NCI-H1930 (cell line): Measurements from ENCODE around the gene URM1.

Experiments used
- DNase-seq, 2 experiments: peaks; one replicate each; lab custom pipeline; 2025; lab: John Stamatoyannopoulos, UW

The URM1 gene

DNA sequence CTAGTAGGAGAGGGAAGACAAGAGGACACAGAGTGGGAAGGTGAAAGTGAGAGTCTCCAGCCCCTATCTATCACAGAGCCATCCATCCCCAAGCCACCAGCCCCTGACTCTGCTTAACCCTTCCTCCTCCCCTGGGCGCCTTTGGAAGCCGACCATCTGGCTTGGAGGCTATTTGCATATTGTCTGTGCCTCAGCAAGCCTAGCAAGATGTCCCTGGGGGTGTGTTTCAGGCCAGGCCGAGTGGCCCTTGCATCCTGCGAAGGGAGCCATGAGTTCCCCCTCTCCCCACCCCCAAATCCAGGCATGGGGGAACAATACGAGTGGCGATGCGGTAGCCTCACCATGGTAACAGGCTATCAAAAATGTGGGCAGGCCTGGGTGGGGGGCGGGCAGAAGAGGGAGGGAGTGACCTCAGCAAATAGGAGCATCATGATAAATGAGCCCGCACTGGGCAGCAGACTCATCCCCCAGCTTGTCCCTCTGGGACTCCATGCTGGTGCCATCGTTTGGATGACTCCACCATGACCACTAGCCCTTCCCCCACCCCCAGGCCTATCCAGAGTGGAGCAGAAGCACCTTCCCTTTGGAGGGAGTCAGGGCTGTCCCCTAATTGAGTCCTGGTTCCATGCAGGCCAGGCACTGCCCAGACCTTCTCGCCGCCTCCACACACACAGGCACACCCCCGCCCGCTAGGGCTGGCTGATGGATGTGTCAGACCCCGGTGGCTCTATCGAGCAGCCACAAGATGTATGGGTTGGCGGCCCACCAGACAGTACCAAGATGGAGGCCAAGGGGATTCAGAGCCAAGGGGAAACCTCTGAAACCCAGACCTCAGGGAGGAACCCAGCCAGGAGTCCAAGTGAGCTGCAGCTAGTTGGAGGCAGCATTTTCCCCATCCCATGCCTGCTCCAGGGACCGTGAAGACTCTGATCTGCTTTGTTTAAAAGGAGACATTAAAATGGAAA lies 14.6 kb downstream of the URM1 start:
- DNase-seq = no peak

DNA sequence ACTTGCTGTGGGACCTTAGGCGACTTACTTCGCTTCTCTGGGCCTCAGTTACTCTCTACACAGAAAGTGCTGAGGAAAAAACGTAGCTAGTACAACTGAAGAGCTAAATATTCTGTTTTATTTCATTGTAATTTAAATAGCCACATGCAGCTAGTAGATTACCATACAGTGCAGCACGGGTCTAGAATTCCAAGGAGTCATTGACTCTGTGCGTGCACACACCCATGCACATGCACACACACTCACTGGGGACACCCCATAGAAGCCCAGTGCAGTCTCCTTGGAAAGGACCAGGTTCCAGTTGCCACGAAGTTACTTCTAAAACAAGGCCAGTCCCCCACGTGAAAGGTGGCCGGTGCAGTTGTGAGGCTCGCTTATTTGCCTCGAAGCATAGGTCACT lies 17.0 kb downstream of the URM1 start:
- DNase-seq = no peak

DNA sequence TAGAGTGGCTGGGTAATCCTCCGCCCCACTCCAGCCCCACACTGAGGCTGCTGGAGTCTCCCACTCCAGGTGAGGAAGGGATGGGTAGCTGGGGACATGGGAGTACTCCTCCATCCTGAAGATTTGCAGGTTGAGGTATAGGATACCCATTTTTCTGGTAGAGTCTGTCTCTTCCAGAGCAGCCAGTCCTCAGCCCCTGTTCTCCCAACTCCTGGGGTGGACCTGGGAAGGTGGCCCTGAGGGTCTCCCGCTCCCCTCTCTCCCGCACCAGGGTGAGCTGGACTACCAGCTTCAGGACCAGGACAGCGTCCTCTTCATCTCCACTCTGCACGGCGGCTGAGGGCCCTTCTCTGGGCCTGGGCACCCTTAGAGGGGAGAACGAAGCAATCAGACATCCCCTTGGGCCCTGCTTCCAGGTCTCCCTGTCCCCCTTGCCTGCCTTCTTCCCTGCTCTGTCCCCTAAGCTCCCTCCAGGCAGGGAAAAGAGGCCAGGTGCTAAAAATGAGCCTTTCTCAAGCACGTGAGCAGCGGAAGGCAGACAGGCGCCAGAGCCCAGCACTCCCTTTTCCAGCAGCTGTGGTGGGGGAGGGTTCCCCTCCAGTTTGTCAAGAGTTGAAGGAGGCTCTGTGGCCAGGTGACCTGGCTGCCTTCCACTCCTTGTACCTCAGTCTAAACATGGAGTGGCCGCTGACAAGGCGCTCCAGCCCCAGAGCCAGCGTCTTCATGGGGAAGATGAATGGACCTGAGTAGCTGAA lies 18.4 kb downstream of the URM1 start:
- DNase-seq = no peak

DNA sequence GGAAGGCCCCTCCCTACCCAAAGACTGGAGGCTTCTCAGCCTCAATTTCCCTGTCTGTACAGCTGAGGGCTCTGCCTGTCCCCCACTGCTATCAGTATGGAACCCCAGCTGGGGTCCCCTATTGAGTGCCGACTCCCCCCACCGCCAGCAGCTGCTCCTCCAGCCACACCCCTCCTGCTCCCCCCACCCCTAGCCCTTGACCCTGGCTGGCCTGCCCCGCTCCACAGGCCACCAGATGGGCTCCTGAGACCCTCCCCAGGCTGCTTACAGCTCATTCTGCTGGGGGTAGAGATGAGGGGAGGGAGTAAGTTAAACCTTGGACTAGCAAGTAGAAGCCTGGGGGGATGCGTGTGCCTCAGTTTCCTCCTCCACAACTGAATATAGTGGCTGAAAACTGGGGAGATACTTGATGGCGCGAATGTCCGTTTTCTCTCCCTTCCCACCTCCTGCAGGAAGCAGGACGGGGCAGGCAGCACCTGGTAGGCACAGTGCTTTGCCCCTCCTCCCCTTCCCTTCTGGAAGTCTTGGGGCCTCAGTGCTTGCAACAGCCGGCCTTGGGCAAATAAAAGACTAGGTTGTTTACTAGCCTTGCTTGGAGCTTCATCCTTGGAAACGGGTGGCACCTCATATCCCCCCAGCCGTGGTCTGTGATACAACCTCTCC lies 19.1 kb downstream of the URM1 start:
- no peak for DNase-seq

DNA sequence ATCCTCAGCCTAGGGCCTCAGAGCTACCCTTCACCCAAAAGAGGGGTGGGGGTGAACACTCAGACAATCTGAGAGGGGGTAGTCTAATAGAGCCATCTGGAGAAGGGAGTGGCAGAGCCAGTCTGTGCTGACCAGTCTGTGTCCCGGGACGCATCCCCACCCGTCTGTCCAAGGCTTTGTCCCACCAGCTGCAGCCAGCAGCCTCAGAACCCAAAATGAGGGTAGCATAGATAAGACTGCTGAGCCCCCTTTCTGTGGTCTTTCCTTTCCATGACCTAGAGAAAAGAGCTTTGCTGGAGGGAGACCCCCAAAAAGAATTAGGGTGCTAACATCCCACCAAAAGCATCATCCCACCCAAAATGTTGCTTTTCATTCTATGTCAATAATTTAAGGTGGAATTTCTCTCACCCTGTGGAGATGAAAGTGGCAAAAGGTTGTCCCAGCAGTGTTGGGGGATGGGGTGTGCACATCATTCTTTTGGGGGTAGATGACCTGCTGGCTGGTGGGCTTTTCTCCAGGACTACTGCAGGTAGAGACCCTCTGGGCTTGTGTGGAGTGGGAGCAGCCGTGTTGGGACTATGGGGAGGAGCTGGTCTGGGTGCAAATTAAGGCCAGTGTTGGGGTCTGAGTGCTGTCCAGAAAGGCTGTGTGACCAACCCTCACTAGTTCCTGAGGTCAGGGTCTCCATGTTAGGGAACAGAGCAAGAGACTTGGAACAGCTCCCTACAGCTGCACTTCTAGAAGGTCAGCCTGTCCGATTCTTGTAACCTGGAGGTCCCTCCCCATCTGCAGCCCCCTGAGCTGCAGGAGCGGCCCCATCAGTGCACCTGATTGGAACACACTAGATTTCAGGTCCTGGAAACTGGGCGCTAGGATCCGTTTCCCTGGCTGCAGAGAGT lies 19.9 kb downstream of the URM1 start:
- no peak for DNase-seq

DNA sequence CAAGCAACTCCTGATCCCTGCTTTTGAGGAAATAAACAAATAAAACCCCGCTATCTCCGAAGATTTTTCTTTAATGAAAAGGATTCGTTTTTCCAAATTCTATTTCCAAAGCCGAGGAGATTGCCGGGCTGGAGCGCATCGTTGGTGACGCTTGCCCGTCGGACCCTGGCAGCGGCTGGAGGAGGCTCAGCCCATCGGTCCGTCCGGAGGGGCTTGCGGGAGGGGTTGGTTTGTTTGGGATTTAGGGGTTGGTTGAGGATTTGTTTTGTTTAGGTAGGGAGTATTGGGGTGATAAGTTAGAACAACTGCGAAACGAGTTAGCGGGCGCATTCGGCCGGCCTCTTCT lies 20.8 kb downstream of the URM1 start:
- no peak for DNase-seq

DNA sequence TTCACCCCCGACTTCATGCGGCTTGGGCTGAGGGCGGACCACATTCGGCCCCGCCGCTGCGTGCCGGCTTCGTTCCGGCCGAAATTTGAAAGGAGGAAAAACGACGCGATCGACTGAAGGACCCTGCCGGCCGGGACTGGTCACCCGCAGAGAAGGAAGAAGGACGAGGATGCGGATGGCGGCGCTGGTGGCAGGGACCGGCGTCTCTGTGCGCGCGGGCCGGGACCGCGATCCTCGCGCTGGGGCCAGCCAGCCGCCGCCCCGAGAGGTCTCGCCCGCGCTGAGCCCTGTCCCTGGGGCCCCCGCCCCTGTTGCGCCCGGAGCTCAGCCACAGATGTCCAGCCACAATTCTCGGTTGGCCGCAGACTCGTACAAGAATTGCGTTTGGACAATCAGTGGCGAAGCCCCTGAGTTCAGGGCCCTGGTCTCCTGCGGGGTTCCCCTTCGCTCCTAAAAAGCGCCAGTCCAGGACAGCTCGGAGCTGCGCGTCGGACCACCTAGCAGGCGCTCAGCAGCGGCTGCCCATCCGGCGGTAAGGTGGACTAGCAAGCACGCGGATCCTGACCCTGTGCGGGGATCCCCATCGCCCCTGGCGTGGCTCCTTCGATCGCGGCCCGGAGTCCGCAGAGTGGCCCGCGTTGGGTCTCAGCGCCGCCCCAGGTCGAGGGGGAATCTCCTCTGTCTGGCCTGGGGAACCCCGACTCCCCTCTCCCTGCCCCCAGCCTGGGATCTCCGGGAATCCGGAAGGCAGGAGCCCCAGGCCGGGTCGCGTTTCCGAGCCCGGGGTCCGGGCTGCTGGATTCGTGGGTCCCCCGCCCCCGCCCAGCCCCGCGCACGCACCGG lies 21.3 kb downstream of the URM1 start:
- no peak for DNase-seq

DNA sequence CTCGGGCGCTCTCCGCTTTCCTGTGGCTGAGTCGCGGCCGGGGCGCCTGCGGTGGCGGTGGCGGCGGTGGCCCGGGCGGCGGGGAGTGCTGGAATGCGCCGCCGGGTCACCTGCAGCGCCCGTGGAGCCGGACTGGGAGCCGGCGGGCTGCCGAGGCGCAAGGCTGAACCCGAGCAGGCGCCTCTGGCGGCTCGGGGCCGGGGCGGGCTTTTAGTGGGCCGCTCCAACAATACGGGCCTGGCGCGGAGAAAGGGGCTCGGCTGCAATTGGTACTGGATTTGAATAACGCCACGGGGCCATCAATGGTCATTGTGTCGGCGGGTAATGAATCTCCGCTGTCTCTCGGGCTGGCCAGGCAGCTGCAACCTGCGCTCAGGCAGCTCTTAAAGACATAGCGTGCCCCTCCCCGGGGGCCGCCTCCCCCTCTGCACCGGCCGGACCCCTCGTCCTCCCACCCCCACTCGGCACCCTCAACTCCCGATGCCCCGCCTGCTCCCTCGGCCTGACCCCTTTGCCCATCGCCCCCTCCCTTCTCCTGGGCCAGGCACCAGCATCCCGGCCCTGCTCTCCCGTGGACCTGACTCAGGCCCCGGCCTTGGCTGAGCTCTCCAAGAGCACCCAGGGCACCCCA lies 22.1 kb downstream of the URM1 start:
- no peak for DNase-seq

DNA sequence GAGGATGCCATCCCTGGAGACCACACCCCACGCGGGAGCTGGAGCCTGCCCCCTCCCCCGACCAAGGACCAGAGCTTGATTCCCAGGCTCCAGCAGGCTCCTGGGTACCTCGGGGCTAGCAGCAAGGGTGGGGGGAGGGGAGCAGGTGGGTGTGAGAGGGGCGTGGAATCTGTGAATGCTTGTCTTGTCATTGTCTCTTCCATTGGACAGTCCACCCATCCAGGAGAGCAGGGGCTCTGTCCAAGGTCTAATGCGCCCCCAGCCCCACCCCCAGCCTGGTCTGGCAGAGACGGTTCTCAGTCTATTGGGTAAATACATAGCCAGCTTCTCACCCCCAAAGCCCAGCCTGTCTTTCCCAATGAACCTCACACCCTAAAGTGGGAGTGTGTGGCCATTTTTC lies 22.8 kb downstream of the URM1 start:
- DNase-seq = no peak

DNA sequence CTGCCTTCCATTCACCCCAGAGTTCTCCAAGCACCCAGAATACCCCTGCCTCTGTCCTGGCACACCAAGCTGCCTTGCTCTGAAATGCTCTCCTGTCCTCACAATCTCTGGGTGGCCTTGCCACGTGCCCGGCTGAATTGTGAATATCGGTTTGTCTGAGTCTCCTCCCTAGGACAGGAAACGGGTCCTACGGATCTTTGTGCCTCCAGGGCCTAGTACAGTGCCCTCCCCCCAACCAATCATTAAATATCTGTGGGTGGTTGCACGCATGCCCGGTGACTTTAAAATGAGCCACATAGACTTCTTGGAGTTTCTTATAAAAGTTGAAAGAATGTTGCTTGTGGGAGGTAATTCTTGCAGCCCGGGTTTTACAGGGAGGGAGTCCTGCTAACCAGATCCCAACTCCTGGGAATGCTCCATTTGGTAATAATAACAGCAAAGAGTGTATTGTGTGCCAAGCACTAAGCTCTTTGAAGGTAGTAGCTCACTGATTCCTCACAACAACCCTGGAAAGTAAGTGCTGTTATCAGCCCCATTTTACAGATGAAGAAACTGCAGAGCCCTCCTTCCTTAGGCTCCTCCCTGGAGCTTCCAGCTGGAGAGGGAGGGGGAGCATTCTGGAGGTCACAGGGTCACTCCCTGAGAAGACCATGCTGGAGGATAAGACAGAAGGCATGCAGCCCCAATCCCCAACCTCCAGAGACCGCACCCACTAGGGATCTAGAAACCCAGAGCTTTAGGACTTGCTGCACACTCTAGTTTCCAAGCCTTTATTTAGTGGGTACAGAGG lies 23.4 kb downstream of the URM1 start:
- DNase-seq = no peak

DNA sequence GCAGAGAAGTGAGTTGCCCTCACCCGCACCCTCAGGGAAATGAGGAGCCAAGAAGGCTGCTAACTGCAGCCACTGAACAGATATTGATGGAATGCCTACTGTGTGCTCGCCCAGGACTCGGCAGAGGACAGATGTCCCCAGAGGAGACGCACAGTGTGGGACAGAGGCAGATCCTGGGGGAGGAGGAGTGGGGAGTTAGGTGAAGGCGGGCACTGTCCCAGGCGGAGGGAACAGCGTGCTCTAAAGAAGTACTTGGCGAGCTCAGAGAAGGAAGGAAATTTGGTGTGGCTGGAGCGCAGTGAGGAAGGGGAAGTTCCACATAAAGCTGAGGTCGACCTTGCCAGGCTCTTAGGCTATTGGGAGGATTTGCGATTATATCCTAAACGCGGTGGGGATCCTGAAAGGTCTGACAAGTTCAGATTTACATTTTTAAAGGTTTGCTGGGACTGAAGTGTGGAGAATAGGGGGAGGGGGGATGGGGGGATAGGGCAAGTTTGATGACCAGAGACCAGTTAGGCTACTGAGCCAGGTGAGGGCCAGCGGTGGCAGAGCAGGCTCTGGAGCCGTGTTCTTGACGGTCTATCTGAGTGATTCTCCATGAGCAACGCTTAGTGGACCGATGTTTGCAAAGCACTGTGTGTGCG lies 25.9 kb downstream of the URM1 start:
- DNase-seq = no peak

DNA sequence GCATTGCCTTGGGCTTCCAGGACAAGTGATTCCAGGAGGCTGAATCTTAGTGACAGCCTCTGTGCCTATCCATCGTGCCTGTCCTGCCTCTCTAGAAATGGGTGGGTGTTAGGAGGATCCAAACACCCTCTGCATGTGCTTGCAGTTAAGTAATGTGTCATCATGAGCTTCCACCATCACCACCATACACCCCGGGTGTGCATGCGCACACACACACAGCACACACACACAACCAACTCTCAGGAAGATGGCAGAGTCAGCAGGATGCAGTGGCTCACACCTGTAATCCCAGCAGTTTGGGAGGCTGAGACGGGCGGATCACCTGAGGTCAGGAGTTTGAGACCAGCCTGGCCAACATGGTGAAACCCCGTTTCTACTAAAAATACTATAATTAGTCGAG lies 26.7 kb downstream of the URM1 start:
- DNase-seq = no peak

DNA sequence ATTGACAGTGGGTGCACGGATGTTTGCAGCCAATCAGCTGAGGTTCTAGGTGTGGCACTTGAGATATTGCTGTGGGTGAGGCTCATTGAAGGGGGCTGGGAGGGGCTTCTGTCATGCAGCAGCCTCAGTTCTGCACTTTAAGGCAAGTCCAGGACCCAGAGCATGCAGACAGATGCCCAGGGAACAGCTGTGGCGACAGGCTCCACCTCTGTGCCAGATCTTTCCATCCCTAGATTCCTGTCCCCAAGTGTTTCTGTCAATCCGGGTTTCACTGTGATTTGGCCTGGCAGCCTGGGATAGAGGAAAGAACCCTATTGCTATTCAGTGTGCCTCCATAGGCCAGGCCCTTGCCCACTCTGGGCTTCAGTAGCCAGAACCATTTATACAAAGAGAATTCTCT lies 28.7 kb downstream of the URM1 start:
- DNase-seq = no peak

DNA sequence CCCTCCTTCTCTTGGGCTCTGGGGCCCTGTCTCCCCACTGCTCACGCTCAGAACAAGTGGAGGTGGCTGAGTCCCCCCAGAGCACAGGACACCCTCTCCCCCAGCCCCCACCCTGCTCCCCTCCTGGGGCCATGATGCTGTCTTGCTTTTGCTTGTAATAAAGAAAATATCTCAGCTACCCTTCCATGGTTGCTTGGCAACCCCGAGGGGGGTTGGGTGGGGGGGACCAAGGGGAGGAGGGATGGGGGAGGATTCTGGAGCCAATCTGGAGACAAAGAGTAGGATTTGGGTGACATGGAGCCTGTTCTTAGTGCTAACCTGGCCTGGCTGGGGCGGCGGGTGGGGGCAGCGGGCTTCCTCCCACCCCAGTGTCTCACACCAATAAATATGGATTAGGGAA lies 33.4 kb downstream of the URM1 start:
- no peak for DNase-seq

DNA sequence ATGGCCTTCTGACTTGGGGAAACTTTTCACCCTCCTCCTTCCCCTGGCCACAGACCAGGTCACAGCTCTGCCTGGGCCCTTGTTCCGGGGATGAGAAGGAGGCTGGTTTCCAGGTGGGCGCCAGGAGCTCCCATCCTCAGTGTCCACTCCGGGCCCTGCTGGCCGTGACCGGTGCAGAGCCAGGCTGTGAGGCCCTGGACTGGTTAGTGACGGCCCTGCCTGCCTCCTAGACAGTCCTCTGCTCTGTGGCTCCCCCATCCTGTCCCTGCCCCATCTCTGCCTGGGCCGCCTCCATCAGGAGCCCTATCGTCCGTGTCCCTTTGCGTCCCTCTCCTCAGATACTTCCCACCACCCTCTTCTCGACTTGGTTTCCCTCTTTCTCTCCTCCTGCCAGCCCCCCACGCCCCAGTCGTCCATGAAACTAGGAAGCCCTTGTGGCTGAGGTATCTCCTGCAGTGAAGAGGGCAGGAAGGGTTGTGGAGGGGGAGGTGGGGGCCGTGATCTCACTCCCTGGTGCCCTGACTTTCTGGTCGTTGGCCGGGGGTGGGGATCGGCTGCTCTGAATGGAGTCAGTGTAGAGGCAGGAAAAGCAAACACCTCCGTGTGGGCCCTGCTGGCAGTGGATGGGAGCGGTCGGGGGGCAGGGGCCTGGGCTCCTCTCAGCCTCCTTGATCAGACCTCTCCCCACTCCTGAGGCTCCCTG lies 34.1 kb downstream of the URM1 start:
- no peak for DNase-seq

DNA sequence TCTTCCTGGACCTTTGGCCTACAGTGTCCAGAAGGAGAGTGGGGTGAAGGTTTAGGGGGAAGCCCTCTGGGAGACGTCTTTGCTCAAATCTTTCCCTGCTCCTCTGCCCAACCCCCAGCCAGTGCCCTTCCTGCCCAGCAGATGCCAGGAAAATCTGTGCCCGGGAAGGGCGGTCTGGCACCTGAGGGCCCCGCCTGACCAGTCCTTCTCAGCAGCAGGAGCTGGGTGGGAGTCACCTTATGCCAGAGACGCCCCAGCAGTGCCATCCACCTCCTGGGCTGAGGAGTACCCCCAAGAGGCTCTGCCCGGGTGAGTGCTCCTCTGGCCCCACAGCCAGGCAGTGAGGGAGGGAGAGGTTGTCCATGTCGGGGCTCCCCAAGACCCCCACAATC lies 34.6 kb downstream of the URM1 start:
- no peak for DNase-seq

DNA sequence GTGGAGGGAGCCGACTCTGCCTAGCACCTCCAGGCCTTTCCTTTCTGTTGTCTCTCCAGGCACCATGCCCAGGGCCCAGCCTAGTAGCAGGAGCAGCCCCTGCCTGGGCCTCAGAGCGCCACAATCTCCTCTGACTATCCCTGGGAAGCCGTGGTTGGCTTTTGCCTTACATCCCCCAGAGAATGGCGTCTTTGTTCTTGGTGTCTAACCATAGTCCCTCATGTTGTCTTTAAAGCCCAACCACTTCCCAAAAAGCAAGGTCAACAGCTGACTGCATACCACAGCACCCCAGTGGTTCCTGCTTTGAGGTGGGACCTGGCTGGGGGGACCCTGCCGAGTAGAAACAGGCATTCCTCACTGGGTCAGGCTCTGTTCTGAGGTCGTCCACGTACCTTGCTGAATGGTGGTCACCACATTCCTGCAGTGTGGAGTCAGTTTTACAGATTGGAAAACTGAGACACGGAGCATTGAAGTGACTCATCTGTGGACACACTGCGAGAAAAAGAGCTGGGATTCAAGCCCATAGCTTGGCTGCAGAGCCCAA lies 35.7 kb downstream of the URM1 start:
- DNase-seq = no peak

DNA sequence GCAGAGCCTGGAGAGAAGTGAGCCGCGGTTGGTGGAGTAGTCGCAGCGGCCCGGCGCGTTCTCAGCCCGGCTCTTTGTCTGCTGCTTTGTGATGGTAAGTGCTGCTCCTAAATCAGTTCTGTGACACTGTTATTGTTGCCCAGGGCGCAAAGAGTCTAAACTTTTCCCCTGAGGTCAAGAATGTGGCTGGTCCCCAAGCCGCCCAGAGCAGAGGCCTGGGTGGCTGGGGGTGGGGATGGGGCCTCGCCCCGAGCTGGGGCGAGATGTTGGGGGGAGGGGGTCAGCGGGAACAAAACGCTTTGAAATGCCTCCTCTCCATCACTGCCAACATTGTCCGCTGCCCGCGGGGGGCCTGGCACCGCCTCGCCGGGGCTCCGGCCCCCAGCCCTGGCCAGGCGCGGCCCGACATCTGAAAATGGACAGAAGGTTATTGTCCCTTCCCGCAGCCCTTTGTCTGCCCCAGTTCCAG lies 37.8 kb downstream of the URM1 start:
- no peak for DNase-seq
